Measurements from ENCODE around the gene SCARB1. TPM values are rescaled to one million over a fixed set of nuclear protein-coding genes. Genes with fewer than 3 reads are reported as not detected.

SCARB1 gene
- total and polyA plus RNA-seq, 2 donors (not counting 3 experiments of a cell fraction or from before 2014, with no cell fraction given), result 125 to 141 TPM

- Histone ChIP-seq H3K79me2 (ENCODE audit: control insufficient read depth, insufficient read depth, low read length) (no peaks in the 10 kb centered on the region), H2AFZ (ENCODE audit: low read depth, low read length) (no peak overlapping the region), H3K36me3 (ENCODE audit: control insufficient read depth in 2 of 2, extremely low read depth in 1 of 2, insufficient read depth in 2 of 2, low read length in 2 of 2) (no peaks in the 10 kb centered on the region), H3K4me2 (ENCODE audit: insufficient read depth, low read length) (no peak overlapping the region), H3K27ac (ENCODE audit: insufficient read depth, low read depth, low read length) (no peak overlapping the region), H3K27me3 (ENCODE audit: control insufficient read depth in 2 of 2, insufficient read depth in 2 of 2, low read length in 2 of 2) (no peaks in the 10 kb centered on the region), H3K9ac (replicated peaks; ENCODE audit: extremely low read depth, insufficient read depth, low read length) (no peak overlapping the region), H4K20me1 (replicated peaks; ENCODE audit: control insufficient read depth, extremely low read depth, insufficient read depth, low read length) (no peaks in the 10 kb centered on the region), H3K9me1 (replicated peaks; ENCODE audit: control insufficient read depth, extremely low read depth, insufficient read depth, low read length) (no peaks in the 10 kb centered on the region), H3K9me3 (replicated peaks; ENCODE audit: control insufficient read depth, insufficient read depth, low read length) (no peaks in the 10 kb centered on the region), H3K4me1 (ENCODE audit: control insufficient read depth, extremely low read depth, insufficient read depth, low read length) (peaks cover 3% of the 10 kb centered on the region), H3K4me3 (replicated peaks in 1 of 3; ENCODE audit: insufficient read depth in 1 of 3, low read depth in 1 of 3, low read length in 3 of 3) (no peak overlapping the region)
- ChIA-PET CTCF (interaction anchor here (1.2 kb wide), 1 partner anchor 11 kb away, joined by 3 read pairs; no protein-coding TSS in a partner anchor), POLR2A (no interaction called here)
- TF ChIP-seq MAX (IDR thresholded peaks at IDR 0.05; ENCODE audit: insufficient read depth, insufficient read length), result no peak
- TF ChIP-seq POLR2A (IDR thresholded peaks at IDR 0.05; ENCODE audit: low read depth, low read length), result no peak
- intact Hi-C loops (cut with micrococcal nuclease), result no loop called here
- dilution Hi-C loops (cut with MboI; ENCODE audit: extremely low pct_ligation_motif_present, low sequenced_read_pairs), result no loop called here
- FAIRE-seq, result no peak
- BruUV-seq (replicated peaks), result no TSS peak
- DNase-seq (ENCODE audit: low read depth, low spot score), result no peak
Measured at GRCh38 chr12:124868252-124869058, 4.8 kb upstream of the SCARB1 start.

GRCh38 chr12:124867401-124867930 is 3.8 kb upstream of the SCARB1 start:
- FAIRE-seq (no peak), DNase-seq (ENCODE audit: low read depth, low spot score) (no peak)
- ChIA-PET POLR2A (no interaction called here), CTCF (no interaction called here)
- peaks cover 8% of the 10 kb centered on the region for H3K79me2 ChIP-seq (ENCODE audit: control insufficient read depth, insufficient read depth, low read length)
- no peaks in the 10 kb centered on the region for H3K9me1 ChIP-seq (replicated peaks; ENCODE audit: control insufficient read depth, extremely low read depth, insufficient read depth, low read length)
- TF ChIP-seq MAX (IDR thresholded peaks at IDR 0.05; ENCODE audit: insufficient read depth, insufficient read length) (no peak), POLR2A (IDR thresholded peaks at IDR 0.05; ENCODE audit: low read depth, low read length) (no peak), FOS (IDR thresholded peaks at IDR 0.05; ENCODE audit: borderline replicate concordance, insufficient read depth, low read length) (no peak), GATA2 (IDR thresholded peaks at IDR 0.05; ENCODE audit: insufficient read depth, insufficient read length, low read depth, low read length) (no peak), MYC (IDR thresholded peaks at IDR 0.05; ENCODE audit: low read depth, low read length) (no peak), POLR2AphosphoS5 (IDR thresholded peaks at IDR 0.05; ENCODE audit: insufficient read depth, low read depth, low read length) (no peak), CTCF (IDR thresholded peaks at IDR 0.05; ENCODE audit: extremely low read depth in 1 of 2, insufficient read depth in 1 of 2, low read depth in 1 of 2, low read length in 2 of 2) (no peak), JUN (IDR thresholded peaks at IDR 0.05; ENCODE audit: borderline replicate concordance, insufficient read depth, insufficient read length, low read depth) (no peak), EZH2 (IDR thresholded peaks at IDR 0.05; ENCODE audit: borderline replicate concordance, low read depth, low read length, severe bottlenecking) (no peak)
- no peak overlapping the region for H3K4me2 ChIP-seq (ENCODE audit: insufficient read depth, low read length)
- no peaks in the 10 kb centered on the region for H4K20me1 ChIP-seq (replicated peaks; ENCODE audit: control insufficient read depth, extremely low read depth, insufficient read depth, low read length)
- BruUV-seq (replicated peaks), result no TSS peak
- no peaks in the 10 kb centered on the region for H3K9me3 ChIP-seq (replicated peaks; ENCODE audit: control insufficient read depth, insufficient read depth, low read length)
- dilution Hi-C loops (cut with MboI; ENCODE audit: extremely low pct_ligation_motif_present, low sequenced_read_pairs), result no loop called here
- H3K36me3 ChIP-seq (ENCODE audit: control insufficient read depth in 2 of 2, extremely low read depth in 1 of 2, insufficient read depth in 2 of 2, low read length in 2 of 2), result no peaks in the 10 kb centered on the region
- H3K27me3 ChIP-seq (ENCODE audit: control insufficient read depth in 2 of 2, insufficient read depth in 2 of 2, low read length in 2 of 2), result no peaks in the 10 kb centered on the region
- peaks cover 9% of the 10 kb centered on the region for H3K4me1 ChIP-seq (ENCODE audit: control insufficient read depth, extremely low read depth, insufficient read depth, low read length)
- no peak overlapping the region for H2AFZ ChIP-seq (ENCODE audit: low read depth, low read length)
- H3K4me3 ChIP-seq (replicated peaks in 1 of 3; ENCODE audit: insufficient read depth in 1 of 3, low read depth in 1 of 3, low read length in 3 of 3), result no peak overlapping the region
- intact Hi-C loops (cut with micrococcal nuclease), result no loop called here
- no peak overlapping the region for H3K9ac ChIP-seq (replicated peaks; ENCODE audit: extremely low read depth, insufficient read depth, low read length)
- no peak overlapping the region for H3K27ac ChIP-seq (ENCODE audit: insufficient read depth, low read depth, low read length)
